Endothelial cell (in vitro differentiated cells): Measurements from ENCODE around the gene DLEC1. TPM values are rescaled to one million over a fixed set of nuclear protein-coding genes. Genes with fewer than 3 reads are reported as not detected.

ENCODE experiments used
- DNase-seq: peaks from one replicate; pipeline ENCODE4 v3.0.0; 2021; ENCODE audit warnings: low spot score
- H3K27ac Mint-ChIP-seq: one replicate; pipeline ENCODE4 v1.8.0; 2021; ENCODE audit warnings: mixed read lengths, inconsistent platforms; ENCODE audit not compliant: unreplicated experiment
- H3K27me3 Mint-ChIP-seq: one replicate; pipeline ENCODE4 v1.8.0; 2021; ENCODE audit warnings: mild to moderate bottlenecking, moderate library complexity, mixed read lengths, inconsistent platforms; ENCODE audit not compliant: unreplicated experiment
- H3K36me3 Mint-ChIP-seq: one replicate; pipeline ENCODE4 v1.8.0; 2021; ENCODE audit warnings: mild to moderate bottlenecking, low read depth, mixed read lengths, inconsistent platforms; ENCODE audit not compliant: unreplicated experiment
- H3K4me1 Mint-ChIP-seq: one replicate; pipeline ENCODE4 v1.8.0; 2021; ENCODE audit warnings: mild to moderate bottlenecking, mixed read lengths, inconsistent platforms; ENCODE audit not compliant: unreplicated experiment
- H3K4me3 Mint-ChIP-seq: one replicate; pipeline ENCODE4 v1.8.0; 2021; ENCODE audit warnings: mild to moderate bottlenecking, mixed read lengths, inconsistent platforms; ENCODE audit not compliant: unreplicated experiment
- H3K9me3 Mint-ChIP-seq: one replicate; pipeline ENCODE4 v1.8.0; 2021; ENCODE audit warnings: mixed read lengths, inconsistent platforms; ENCODE audit not compliant: unreplicated experiment
- total RNA-seq: library from RNA; stranded (reverse); fragmentation: NEBNext Ultra II Directional; extraction: Animal tissue kit (Norgen Biotek cat#: 25700); gene quantifications from one replicate; pipeline ENCODE4 v1.2.1, GENCODE V29; 2021; ENCODE audit not compliant: unreplicated experiment
- TF ChIP-seq, protein P1 (sequence below): fragments of 200-600 bp; sonication (generic); IDR thresholded peaks from one replicate; pipeline ENCODE4 v1.5.0; 2021; ENCODE audit warnings: antibody characterized with exemption; ENCODE audit not compliant: unreplicated experiment

The DLEC1 gene
- total RNA-seq, 1 donor from 2014 or later: 0.62 TPM

DNA sequence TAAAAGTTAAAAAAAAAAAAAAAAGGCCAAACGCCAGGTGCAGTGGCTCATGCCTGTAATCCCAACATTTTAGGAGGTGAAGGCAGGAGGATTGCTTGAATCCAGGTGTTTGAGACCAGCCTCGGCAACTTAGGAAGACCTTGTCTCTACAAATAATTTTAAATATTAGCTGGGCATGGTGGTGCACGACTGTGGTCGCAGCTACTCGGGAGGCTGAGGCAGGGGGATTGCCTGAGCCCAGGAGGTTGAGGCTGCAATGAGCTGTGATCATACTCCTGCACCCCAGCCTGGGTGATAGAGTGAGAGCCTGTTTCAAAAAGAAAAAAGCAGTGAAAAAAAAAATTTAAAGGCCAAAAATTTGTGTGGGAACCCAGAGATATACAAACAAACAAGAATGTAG is 2.7 kb upstream of the DLEC1 start:
- H3K4me1 Mint-ChIP-seq: peaks cover 15% of the 10 kb centered on the region
- TF ChIP-seq, protein P1, sequence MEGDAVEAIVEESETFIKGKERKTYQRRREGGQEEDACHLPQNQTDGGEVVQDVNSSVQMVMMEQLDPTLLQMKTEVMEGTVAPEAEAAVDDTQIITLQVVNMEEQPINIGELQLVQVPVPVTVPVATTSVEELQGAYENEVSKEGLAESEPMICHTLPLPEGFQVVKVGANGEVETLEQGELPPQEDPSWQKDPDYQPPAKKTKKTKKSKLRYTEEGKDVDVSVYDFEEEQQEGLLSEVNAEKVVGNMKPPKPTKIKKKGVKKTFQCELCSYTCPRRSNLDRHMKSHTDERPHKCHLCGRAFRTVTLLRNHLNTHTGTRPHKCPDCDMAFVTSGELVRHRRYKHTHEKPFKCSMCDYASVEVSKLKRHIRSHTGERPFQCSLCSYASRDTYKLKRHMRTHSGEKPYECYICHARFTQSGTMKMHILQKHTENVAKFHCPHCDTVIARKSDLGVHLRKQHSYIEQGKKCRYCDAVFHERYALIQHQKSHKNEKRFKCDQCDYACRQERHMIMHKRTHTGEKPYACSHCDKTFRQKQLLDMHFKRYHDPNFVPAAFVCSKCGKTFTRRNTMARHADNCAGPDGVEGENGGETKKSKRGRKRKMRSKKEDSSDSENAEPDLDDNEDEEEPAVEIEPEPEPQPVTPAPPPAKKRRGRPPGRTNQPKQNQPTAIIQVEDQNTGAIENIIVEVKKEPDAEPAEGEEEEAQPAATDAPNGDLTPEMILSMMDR: no peak
- H3K27ac Mint-ChIP-seq: no peak overlapping the region
- peaks cover 4% of the 10 kb centered on the region for H3K36me3 Mint-ChIP-seq
- no peak for DNase-seq
- no peak overlapping the region for H3K4me3 Mint-ChIP-seq
- no peaks in the 10 kb centered on the region for H3K9me3 Mint-ChIP-seq
- H3K27me3 Mint-ChIP-seq: peaks cover 28% of the 10 kb centered on the region

DNA sequence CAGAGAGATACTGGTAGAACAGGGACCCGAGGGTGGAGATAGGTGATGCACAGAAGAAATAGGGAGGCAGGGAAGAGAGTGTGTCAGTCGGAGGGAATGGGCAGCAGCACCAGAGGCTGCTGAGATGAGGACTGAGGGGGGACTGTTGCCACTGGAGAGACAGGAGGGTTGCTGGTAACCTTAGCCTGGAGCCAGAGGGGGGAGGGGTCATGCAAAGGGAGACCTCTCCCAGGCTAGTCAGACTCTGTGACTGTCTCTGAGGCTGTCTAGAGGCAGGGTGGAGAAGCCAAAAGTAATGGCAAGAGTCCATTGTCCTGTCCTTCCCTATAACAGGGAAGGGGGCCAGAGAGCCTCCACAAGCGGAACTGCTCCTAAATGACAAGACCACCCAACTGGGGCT is 2.1 kb upstream of the DLEC1 start:
- Mint-ChIP-seq H3K9me3 (no peaks in the 10 kb centered on the region), H3K4me1 (peaks cover 15% of the 10 kb centered on the region), H3K27ac (no peak overlapping the region), H3K36me3 (peaks cover 4% of the 10 kb centered on the region), H3K27me3 (peaks cover 25% of the 10 kb centered on the region), H3K4me3 (no peak overlapping the region)
- TF ChIP-seq, protein P1: no peak
- no peak for DNase-seq

DNA sequence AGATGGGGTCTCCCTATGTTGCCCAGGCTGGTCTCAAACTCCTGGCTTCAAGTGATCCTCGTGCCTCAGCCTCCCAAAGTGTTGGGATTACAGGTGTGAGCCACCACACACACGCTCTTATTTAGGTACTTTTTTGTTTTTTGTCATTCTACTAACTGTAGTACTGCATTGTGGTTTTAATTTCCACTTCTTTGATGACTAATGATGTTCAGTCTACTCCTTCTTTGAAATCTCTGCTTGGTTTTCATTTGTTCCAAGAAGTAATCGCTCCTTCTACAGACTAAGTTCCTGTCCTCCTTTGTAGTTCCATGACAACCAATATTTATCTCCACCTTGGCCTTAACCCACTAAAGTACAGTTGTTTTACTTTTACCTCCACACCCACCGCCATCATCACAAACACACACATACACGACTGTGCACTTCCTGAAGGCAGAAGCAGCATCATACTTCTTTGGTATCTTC is 529 bp upstream of the DLEC1 start:
- TF ChIP-seq, protein P1: no peak
- H3K36me3 Mint-ChIP-seq: peaks cover 4% of the 10 kb centered on the region
- no peak for DNase-seq
- peaks cover 25% of the 10 kb centered on the region for H3K27me3 Mint-ChIP-seq
- H3K27ac Mint-ChIP-seq: peak overlapping the region; percentile 34
- peaks cover 15% of the 10 kb centered on the region for H3K4me1 Mint-ChIP-seq
- H3K4me3 Mint-ChIP-seq: peak overlapping the region; percentile 85
- no peaks in the 10 kb centered on the region for H3K9me3 Mint-ChIP-seq

DNA sequence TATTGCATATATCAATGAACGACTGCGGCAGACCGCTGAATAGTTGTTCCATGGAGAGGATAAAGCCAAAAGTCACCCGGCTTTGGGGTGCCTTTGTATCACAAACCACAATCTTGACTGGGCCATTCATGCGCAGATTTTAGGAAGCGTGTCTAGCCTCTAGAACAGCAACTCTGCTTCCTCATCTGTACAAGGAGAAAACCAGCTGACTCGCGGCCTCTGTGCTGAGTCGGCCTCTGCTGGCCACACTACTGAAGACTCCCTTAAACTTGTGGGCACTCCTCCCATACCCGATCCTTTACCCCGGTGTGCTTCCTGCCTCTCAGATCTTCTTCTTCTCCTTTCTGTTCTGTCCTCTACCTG is 872 bp downstream of the DLEC1 start:
- Mint-ChIP-seq H3K4me3 (peak overlapping the region; percentile 85), H3K27me3 (peaks cover 23% of the 10 kb centered on the region), H3K27ac (peak overlapping the region; percentile 55), H3K36me3 (peaks cover 4% of the 10 kb centered on the region), H3K4me1 (peaks cover 15% of the 10 kb centered on the region), H3K9me3 (no peaks in the 10 kb centered on the region)
- DNase-seq: no peak
- TF ChIP-seq, protein P1: no peak

DNA sequence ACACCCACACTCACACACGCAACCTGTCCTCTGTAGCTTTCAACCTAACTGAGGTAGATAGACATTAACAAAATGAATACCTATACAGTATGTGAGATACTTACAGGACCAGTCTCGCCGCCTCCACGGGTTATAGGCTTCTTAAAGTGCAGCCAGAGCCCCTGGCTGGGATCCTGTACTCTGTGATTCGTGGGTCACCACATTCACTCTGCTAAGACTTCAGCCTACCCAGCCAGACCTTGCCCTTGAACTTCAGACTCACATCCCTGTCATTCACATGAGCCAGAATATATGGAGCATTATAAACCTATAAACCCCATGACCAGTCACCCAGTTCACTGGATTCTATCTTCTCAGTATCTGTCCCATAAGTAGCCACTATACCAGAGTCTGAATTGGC is 1.4 kb downstream of the DLEC1 start:
- H3K9me3 Mint-ChIP-seq: no peaks in the 10 kb centered on the region
- H3K27me3 Mint-ChIP-seq: peaks cover 23% of the 10 kb centered on the region

More for the DNA sequence above, 1.4 kb downstream of the DLEC1 start:
- peaks cover 4% of the 10 kb centered on the region for H3K36me3 Mint-ChIP-seq
- peak overlapping the region; percentile 55 for H3K27ac Mint-ChIP-seq
- peak overlapping the region; percentile 85 for H3K4me3 Mint-ChIP-seq
- H3K4me1 Mint-ChIP-seq: peaks cover 15% of the 10 kb centered on the region
- TF ChIP-seq, protein P1: no peak
- DNase-seq: no peak
